GM18511 (cell line): Measurements from ENCODE around the gene HAX1.
"Not testable (repeated sequence)": the region's sequence is repeated elsewhere in the genome, so short reads cannot be mapped to it uniquely, and the experiment has no call there.

Source experiments
- ATAC-seq: cut with Tn5 transposase; IDR thresholded peaks from one replicate; pipeline ENCODE4 v1.9.1; 2021; ENCODE audit warnings: mild to moderate bottlenecking, moderate library complexity; ENCODE audit not compliant: unreplicated experiment

The HAX1 gene

DNA sequence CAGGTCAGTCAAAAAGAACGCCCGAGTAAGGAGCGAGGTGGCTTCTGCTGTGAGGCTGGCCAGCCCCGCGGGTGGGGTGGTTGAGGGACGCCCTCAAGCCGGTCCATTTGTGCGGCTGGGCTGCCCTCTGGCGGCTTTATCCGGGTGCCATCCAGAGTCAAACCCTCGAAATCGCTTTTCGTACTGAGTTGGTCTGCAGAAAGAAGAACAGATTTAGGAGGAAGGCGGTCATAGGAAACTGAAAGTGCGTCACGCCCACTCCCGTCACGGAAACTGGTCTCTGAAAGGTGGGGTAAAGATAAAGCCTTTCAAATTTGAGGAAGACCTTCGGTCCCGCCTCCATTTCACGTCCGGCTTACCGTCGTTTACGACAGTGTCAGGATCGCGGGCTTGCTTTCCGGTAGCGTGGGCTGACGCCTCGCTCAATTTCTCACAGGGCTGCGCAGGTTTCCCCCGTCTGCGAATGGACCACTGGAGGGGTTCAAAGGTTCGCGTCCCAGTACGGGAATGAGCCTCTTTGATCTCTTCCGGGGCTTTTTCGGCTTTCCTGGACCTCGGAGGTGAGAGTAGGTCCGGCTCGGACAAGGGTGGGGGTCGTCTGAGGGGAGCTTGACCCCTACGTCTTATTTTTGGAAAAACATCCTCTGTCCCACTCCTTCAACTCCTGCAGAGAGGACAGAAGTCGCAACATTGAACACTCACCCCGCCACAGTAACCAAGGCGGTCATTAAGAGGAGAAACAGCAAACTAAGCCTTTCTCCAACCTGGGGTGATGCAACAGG lies at the start of gene HAX1:
Gene HAX1, plus strand, starts transcription at position 413 of the 782 bp plus-strand sequence. Its CDS starts 95 bp downstream, at position 508.
- ATAC-seq = peak; percentile 93

DNA sequence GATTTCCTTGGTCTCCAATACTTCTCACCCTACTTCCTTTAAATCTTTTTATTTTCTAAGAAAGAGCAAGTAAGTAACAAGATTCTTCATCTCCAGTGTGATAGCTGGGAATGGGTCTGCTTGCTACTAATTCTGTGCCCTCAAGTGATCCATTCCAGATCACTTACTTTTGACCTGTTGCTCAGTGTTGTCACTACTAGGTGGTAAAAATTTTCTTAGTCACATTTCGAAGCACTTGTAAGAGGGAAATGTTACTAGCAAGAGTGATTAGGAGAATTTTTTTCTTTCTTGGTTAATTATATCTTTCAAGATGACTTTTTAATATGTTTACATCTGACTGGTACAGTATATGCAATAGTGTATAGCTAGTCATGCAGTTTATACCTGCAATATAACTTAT lies 49.5 kb upstream of the HAX1 start:
- no peak for ATAC-seq

DNA sequence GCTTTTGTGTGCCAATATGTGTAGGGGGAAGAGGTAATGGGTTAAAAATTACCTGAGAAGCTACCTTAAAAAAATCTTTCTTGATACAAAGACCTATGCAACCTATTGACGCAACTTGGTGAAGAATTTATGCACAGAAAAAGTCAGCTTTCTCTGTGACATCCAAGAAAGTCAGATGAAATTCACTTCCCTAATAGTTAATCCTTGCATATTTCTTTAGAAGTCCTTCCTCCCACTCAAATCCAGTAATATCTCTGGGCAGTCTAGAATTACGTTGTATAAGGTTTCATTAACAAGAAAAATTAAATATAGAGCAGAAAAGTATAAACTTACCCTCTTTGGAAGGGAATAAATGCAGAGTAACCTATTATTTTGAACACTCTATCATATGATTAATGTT lies 48.8 kb upstream of the HAX1 start:
- ATAC-seq = no peak

- no peak for ATAC-seq
These were observed 47.1 kb upstream of the HAX1 start for GRCh38 chr1:154225370-154225769.

GRCh38 chr1:154231112-154231511 lies 41.3 kb upstream of the HAX1 start:
- ATAC-seq = not testable (repeated sequence)

DNA sequence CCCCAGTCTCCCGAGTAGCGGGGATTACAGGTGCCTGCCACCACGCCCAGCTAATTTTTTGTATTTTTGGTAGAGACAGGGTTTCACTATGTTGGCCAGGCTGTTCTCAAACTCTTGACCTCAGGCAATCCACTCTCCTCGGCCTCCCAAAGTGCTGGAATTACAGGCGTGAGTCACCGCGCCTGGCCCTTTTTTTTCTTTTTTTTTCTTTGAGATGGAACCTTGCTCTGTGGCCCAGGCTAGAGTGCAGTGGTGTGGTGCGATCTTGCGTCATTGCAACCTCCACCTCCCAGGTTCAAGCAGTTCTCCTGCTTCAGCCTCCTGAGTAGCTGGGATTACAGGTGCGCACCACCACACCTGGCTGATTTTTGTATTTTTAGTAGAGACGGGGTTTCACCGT lies 39.3 kb upstream of the HAX1 start:
- ATAC-seq = not testable (repeated sequence)

GRCh38 chr1:154236855-154237254 lies 35.6 kb upstream of the HAX1 start:
- no peak for ATAC-seq

DNA sequence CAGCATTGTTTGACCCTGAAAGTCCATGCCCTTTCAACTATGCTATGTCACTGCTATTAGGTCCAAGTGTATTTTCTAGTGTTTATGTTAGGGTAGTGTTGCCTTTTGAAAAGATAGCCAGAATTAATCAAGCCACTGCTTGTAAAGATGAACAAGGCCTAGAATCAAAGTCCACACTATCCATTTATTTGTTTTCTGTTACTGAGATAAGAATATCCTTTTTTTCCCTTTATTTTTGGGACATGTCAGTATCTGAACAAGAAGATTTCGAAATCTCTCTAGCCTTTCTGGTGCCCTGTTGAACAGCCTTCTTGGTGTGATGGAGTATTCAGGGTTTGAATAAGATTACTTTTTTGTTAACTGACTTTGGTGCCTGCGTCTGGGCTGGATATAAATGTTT lies 35.0 kb upstream of the HAX1 start:
- ATAC-seq = no peak

DNA sequence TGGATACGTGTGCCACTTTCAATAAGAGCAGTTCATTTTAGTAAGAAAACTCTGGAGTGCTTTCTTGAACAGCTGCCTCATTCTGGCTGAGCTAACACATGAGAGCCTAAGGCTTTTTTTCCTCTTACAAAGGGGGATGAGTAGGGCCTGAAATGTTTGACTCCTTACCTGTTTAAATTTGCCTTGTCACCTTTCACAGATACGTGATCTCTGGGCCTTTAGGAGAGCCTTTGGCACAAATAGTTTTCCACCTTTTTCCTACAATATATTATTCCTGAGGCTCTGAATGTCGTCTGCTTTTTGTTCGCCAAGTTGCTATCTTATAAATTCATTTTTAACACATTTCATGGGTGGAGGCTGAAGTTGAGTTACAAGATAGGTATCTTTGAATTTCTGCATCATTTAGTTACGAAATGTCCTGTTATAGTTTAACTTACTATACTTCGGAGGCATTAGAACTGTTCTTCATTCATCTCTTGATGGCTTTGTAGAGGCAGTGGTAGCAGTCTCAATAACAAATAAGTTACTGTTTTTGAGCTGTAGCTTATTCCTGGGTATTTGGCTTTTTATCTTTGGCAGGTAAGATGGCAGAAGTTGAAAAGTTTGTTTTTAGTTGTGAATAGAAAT lies 34.4 kb upstream of the HAX1 start:
- no peak for ATAC-seq

GRCh38 chr1:154239491-154239890 lies 32.9 kb upstream of the HAX1 start:
- no peak for ATAC-seq

DNA sequence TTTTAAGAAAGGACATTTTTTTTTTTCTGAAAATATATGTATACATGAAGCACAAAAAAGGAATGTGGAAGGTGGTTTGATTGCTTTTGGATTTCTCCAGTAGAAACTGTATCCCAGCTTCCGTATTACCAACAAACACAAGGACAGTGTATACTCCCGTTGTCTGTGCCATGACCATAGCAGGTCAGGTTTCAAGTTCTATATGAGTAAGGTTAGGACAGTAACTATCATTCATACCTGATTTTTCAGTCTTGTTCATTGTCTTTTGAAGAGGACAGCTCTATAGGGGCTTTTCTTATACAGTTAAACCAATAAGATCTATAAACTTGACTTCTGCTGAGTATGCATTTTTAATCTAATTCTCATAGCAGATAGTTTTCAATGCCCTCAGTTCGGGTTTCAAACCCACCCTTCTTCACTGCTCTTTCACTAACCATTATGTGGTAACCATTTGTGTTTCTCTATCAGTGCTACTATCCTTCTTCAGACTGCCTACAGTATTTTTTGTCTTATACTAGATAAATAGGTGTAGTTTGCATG lies 32.1 kb upstream of the HAX1 start:
- no peak for ATAC-seq

- no peak for ATAC-seq
These were observed 30.6 kb upstream of the HAX1 start for GRCh38 chr1:154241703-154242351.

DNA sequence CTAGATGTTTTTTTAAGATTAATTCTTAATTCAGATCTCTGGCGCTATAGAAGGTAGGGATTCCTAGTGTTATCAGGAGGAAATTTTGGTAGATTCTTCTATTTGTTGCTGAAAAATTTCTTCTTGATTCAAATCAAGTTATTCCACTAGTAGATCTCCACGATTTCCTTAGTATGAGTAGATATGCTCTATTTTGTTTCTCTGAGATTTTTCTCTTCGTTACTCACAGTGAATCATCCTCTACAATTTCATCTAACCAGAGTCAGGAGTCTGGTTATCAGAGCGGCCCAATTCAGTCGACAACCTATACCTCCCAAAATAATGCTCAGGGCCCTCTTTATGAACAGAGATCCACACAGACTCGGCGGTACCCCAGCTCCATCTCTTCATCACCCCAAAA lies 18.8 kb upstream of the HAX1 start:
- ATAC-seq = no peak

GRCh38 chr1:154256686-154257085 lies 15.7 kb upstream of the HAX1 start:
- no peak for ATAC-seq

DNA sequence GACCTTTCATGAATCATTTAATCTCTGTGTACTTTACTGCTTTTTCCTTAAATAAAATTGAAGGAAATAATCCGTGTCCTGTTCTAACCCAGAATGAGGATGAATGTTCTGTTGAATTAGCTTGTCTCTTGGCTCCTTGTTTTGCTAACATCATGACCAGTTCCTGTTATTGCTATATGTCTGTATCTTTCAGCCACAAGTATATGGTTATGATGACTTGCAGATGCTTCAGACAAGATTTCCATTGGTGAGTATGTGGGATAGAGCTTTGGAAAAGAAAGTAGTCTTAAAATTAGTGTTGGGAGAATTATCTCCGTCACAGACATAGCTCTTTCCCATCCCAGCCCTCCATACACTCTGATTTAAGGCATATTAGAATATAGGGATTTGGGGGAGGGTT lies 13.6 kb upstream of the HAX1 start:
- ATAC-seq = no peak

DNA sequence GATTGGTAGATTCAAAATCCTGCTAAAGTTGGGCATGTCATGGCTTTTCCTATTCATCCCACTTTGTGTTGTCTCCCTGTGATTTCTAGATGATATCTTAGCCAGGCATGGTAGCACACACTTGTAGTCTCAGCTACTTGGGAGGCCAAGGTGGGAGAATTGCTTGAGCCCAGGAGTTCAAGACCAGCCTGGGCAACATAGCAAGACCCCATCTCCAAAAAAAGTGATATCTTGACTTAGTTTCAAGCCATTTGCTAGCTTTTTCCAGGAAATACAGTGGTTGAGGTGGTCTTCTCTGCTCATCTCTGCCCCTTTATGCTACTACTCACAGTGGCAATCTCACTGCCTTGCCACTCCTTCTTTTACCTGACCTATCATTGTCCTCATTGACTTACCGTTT lies 12.3 kb upstream of the HAX1 start:
- ATAC-seq = no peak

- no peak for ATAC-seq
These were observed 8.7 kb upstream of the HAX1 start for GRCh38 chr1:154263465-154264332.

- no peak for ATAC-seq
These were observed 8.0 kb upstream of the HAX1 start for GRCh38 chr1:154264454-154264853.

DNA sequence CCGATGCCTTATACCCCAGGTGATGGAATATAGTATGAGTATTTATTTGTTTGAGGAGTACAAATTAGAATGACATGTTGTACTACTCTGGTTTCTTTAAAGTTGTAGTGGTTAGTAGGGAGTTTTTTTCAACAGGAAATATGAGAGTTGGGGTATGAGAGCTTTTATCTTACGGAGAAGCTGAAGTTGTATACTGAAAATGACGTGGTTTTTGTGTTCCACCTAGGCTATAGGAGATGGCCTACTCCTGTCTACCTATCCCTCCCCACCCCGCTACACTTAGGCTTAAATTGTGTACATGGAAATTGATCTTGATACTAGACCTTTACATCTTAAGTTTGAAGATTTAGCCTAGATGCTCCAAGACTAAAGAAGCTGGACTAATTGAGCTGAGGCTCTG lies 6.8 kb upstream of the HAX1 start:
- ATAC-seq = no peak

- ATAC-seq = no peak
These were observed 1.6 kb upstream of the HAX1 start for GRCh38 chr1:154270833-154271232.

DNA sequence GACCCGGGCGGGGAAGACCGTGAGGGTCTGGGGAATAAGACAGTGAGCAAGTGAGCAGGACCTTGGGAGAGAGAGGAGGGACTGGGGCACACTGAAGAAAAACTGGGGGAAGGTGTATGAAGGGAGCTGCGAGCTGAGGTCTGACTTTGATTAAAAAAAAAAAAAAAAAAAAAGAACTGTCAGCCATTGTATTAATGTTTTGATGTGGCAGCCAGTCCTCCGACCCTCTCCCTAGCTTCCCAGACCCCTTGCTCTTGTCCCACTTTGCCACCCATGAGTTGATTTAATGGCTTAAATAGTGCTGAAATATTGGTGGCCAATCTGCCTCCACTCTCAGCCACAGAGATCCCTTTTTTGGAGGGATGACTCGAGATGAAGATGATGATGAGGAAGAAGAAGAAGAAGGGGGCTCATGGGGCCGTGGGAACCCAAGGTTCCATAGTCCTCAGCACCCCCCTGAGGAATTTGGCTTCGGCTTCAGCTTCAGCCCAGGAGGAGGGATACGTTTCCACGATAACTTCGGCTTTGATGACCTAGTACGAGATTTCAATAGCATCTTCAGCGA lies 652 bp downstream of the HAX1 start:
- no peak for ATAC-seq
